Activated CD4-positive, alpha-beta T cell treated with anti-CD3 and anti-CD28 coated beads for 36 hours (primary cell): ENCODE data around the gene ANOS1. TPM values are rescaled to one million over a fixed set of nuclear protein-coding genes. Genes with fewer than 3 reads are reported as not detected.
A peak's percentile ranks its signal among the peaks of the same experiment; 100 is the strongest.

ENCODE experiments used
- ATAC-seq: fragments of 200-7000 bp; cut with Tn5 transposase; one replicate; pipeline ENCODE4 v1.10.0; 2021; ENCODE audit warnings: mild to moderate bottlenecking, moderate library complexity
- CTCF ChIA-PET: fragments of 350-600 bp; sonication (Branson Sonifier 250); formaldehyde crosslinking; loops from one replicate; lab custom pipeline; 2021; ENCODE audit warnings: antibody characterized with exemption; lab: Charles Lee
- POLR2A ChIA-PET: fragments of 350-600 bp; sonication (Branson Sonifier 250); formaldehyde crosslinking; loops from one replicate; lab custom pipeline; 2021; ENCODE audit warnings: antibody characterized with exemption, inconsistent platforms; lab: Charles Lee
- DNase-seq: peaks from one replicate; pipeline ENCODE4 v3.0.0-alpha.2; 2020
- H3K27ac Mint-ChIP-seq: one replicate; pipeline ENCODE4 v1.8.0; 2021; ENCODE audit warnings: mixed read lengths
- H3K27me3 Mint-ChIP-seq: one replicate; pipeline ENCODE4 v1.8.0; 2021; ENCODE audit warnings: mixed read lengths
- H3K36me3 Mint-ChIP-seq: one replicate; pipeline ENCODE4 v1.8.0; 2021; ENCODE audit warnings: low read depth, mixed read lengths
- H3K4me1 Mint-ChIP-seq: one replicate; pipeline ENCODE4 v1.8.0; 2021; ENCODE audit warnings: mixed read lengths
- H3K4me3 Mint-ChIP-seq: one replicate; pipeline ENCODE4 v1.8.0; 2021; ENCODE audit warnings: mild to moderate bottlenecking, moderate library complexity, mixed read lengths
- H3K9me3 Mint-ChIP-seq: one replicate; pipeline ENCODE4 v1.8.0; 2021; ENCODE audit warnings: low read depth, mixed read lengths
- intact Hi-C, 2 experiments: fragments of 100-400 bp; cut with DNase I in 1 of 2; cut with micrococcal nuclease in 1 of 2; formaldehyde crosslinking; loops; one replicate each; pipeline versions ENCODE4 v1.14.2 to v1.15.1; 2022 to 2024; cut with DNase I, micrococcal nuclease
- total RNA-seq, 2 experiments: library from RNA; stranded (reverse); gene quantifications; one replicate each; pipeline ENCODE4 v1.2.3, GENCODE V29; 2021

The ANOS1 gene
- total RNA-seq, 2 experiments from 2014 or later: not detected

DNA sequence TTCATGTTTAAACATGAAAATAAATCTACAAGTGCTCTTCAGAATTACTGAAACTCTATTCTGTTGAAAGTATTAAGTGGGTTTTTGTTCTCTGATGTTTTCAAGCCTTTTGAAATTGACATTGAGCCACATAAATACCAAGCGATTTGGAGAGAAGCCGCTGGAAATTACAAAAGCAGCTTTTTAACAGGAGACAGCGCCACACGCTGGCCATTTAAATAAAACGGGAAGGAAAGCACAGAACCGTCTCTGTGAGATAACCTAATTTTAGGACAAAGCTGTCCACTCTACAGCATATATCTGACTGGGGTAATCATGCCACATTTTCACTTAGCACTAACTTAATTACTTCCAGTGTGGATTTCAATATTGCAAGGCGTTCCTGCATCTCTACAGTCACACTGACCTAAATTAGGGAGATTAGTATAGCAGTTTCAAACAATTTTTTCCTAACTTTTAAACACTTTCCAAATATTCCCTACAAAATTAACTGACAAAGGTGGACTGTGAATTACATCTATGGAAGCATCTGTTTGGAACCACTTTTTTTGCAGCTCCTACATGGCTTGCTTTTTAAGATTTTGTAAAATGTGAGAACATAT, 6.8 kb upstream of the ANOS1 start:
- intact Hi-C loops: loop anchor here (1.0 to 2.0 kb wide), 2 partner anchors 742 kb away; no protein-coding TSS in a partner anchor
- Mint-ChIP-seq H3K9me3 (no peaks in the 10 kb centered on the region), H3K4me3 (no peak overlapping the region), H3K27ac (no peak overlapping the region), H3K4me1 (no peaks in the 10 kb centered on the region), H3K27me3 (peaks cover 3% of the 10 kb centered on the region), H3K36me3 (no peaks in the 10 kb centered on the region)
- DNase-seq: peak; percentile 46
- ChIA-PET POLR2A (no interaction called here), CTCF (interaction anchor here (0.6 to 1.9 kb wide), 11 partner anchors 11 to 814 kb away, joined by 3 to 7 read pairs (median 3); no protein-coding TSS in a partner anchor)
- no peak for ATAC-seq

DNA sequence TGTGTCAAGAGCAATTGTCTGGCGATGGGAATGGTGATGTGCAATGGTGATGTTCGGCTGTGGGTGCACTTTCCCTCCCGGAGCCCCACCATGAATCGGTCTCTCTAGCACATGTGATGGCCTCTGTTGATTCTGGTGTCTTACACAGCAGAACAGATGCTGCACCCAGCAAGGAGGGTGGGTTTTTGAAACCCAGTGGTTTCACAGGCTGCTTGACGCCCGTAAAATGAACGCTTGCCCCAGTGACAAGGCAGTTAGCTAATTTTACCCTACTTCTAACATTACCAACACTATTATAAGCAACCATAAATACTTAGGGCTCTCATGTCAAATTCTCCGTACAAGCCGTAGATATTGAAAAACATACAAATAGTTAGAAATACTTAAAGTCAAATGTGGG, 5.9 kb upstream of the ANOS1 start:
- intact Hi-C loops: loop anchor here (1.0 to 2.0 kb wide), 2 partner anchors 741 to 742 kb away; no protein-coding TSS in a partner anchor
- Mint-ChIP-seq H3K36me3 (no peaks in the 10 kb centered on the region), H3K4me3 (no peak overlapping the region), H3K27ac (no peak overlapping the region), H3K9me3 (no peaks in the 10 kb centered on the region), H3K27me3 (peaks cover 7% of the 10 kb centered on the region), H3K4me1 (no peaks in the 10 kb centered on the region)
- DNase-seq (no peak), ATAC-seq (no peak)
- CTCF ChIA-PET: interaction anchor here (0.9 to 1.4 kb wide), 6 partner anchors 12 to 813 kb away, joined by 3 to 6 read pairs (median 3); no protein-coding TSS in a partner anchor
- POLR2A ChIA-PET: no interaction called here

DNA sequence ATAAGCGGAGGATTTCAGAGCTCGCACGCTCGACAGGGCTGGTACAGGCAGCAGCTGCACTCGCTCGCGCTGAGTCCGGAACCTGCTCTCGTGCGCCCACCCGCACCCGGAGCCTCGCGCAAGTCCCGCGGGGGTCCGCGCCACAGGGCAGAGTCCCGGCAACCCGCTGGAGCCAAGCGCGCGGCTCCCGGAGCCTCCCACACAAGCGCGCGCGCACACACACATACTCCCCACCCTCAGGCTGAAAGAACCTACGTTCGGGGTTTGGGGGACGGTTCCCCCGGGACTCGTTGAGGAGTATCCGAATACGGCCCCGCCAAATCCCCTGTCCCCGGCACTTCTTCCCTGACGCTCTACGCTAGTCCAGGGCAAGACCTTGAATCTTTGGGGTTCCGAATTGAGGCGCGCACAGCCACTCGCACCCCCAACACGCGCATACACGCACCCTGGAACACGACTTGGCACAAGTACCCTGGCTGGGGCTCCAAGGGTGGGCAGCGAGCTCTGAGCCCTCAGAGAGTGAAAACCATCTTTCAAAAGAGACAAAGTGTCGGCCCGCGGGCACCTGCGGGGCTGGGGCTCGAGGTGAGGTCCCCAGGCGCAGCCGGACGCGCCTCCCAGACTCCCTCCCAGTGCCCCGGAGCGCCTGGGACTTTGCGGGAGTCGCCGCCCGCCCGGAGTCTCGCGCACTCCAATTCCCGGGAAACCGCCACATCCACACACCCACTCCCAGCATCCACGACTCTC, 952 bp downstream of the ANOS1 start:
- intact Hi-C loops: no loop called here
- Mint-ChIP-seq H3K9me3 (no peaks in the 10 kb centered on the region), H3K4me3 (no peak overlapping the region), H3K36me3 (no peaks in the 10 kb centered on the region), H3K27ac (no peak overlapping the region), H3K27me3 (peaks cover 24% of the 10 kb centered on the region), H3K4me1 (no peaks in the 10 kb centered on the region)
- ChIA-PET CTCF (no interaction called here), POLR2A (no interaction called here)
- DNase-seq (no peak), ATAC-seq (no peak)

DNA sequence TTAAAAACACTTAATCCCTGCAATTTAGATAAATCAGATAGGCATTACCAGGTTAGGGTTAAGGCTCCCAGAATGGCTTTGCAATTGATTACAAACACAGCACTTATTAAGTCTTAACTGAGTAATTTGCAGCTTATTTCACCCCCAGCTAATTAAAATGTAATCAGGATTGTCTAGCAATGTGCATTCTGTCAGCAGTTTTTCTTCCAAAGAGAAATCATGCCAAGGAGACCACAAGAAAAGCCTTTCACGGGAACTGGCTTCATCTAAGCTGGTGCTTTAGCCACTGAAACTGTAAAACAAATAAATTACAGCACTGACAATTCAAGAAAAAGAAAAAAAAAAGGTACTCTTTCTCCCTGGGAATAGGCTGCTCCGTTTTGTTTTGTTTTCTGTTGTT, 2.1 kb downstream of the ANOS1 start:
- ChIA-PET POLR2A (no interaction called here), CTCF (interaction anchor here (0.6 kb wide), 1 partner anchor 286 kb away, joined by 4 read pairs; no protein-coding TSS in a partner anchor)
- no peaks in the 10 kb centered on the region for H3K36me3 Mint-ChIP-seq
- H3K4me3 Mint-ChIP-seq: no peak overlapping the region
- no peak for ATAC-seq
- no peak for DNase-seq
- no peaks in the 10 kb centered on the region for H3K4me1 Mint-ChIP-seq
- no peaks in the 10 kb centered on the region for H3K9me3 Mint-ChIP-seq
- H3K27ac Mint-ChIP-seq: no peak overlapping the region
- intact Hi-C loops: no loop called here
- peaks cover 24% of the 10 kb centered on the region for H3K27me3 Mint-ChIP-seq

DNA sequence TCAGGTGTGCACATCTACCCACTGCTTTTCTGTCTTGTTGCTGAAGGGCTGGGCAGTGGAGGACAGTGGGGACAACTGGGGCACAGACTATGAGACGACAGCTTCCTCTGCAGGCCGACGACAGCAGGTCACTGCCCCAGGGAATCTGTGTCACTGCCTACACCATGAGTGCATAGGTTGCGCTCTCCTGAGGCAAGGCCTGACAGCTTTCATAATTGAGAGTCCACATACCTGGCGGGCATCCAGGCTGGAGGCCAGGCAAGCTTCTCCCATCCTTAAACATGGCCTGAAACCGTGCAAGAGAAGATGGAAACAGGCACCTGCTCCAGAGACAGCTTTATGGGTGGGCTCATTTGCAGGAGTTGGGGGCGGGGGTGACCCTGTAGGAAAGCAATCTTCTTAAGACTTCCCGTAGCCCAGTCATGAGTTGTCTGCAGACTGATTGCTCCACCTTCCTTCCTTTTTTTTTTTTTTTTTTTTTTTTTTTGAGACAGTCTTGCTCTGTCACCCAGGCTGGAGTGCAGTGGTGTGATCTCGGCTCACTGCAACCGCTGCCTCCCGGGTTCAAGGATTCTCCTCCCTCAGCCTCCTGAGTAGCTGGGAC, 2.9 kb downstream of the ANOS1 start:
- no peaks in the 10 kb centered on the region for H3K36me3 Mint-ChIP-seq
- CTCF ChIA-PET: no interaction called here

DNA sequence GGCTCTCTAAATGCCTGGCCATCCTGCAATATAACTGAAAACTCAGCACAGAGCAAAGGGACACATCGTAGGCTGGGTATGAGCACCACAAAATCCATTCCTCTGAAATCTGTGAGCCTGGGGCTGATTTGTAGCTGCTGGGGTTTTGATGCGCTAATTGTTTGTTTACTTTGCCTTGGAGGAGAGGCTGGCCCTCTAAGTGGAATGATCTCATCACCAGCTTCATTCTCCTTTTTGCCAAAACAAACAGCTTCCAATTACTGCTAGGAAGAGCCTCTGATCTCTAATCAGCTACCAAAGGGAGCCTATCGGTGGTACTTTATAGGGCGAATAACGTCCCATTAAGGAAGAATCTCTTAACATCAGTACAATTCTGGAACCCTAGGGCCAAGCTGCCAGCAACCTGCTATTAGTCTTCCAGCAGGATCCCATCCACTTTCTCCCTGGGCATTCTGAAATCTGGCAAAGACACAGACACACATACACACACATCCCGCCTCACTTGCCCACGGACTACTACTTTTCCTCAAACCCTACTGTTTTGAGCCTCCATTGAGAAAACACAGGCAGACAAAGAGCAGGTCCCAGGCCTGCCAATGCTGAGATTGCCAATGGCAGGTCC, 5.8 kb downstream of the ANOS1 start:
- Mint-ChIP-seq H3K27ac (no peak overlapping the region), H3K27me3 (peaks cover 29% of the 10 kb centered on the region), H3K4me1 (no peaks in the 10 kb centered on the region), H3K4me3 (no peak overlapping the region), H3K36me3 (no peaks in the 10 kb centered on the region), H3K9me3 (no peaks in the 10 kb centered on the region)
- no peak for ATAC-seq
- DNase-seq: no peak
- CTCF ChIA-PET: no interaction called here
- intact Hi-C loops: no loop called here
- POLR2A ChIA-PET: no interaction called here

More for the DNA sequence above, 2.9 kb downstream of the ANOS1 start:
- H3K27ac Mint-ChIP-seq: no peak overlapping the region
- intact Hi-C loops: no loop called here
- POLR2A ChIA-PET: no interaction called here
- peaks cover 26% of the 10 kb centered on the region for H3K27me3 Mint-ChIP-seq
- no peak overlapping the region for H3K4me3 Mint-ChIP-seq
- ATAC-seq (no peak), DNase-seq (no peak)
- no peaks in the 10 kb centered on the region for H3K9me3 Mint-ChIP-seq
- no peaks in the 10 kb centered on the region for H3K4me1 Mint-ChIP-seq

DNA sequence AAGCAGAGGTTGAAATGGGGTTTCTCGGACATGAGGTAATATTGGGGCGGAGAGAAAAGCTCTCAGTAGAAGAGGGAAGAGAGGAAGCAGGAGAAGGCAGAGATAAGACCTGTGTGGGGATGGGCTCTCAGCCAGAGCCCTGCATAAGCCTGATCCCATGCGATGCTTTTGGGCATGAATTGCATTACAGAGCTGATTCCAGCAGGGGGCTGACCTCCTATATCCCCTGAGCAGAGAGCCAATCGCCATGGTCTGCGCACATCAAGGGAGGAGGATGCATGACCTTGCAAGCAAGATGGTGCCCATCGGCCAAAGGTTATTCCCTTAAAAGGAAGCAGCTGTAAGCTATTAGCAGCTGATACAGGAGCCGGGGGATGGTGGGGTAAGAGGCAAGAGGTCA, 7.6 kb downstream of the ANOS1 start:
- ChIA-PET CTCF (interaction anchor here (0.8 kb wide), 1 partner anchor 11 kb away, joined by 3 read pairs; no protein-coding TSS in a partner anchor), POLR2A (no interaction called here)
- H3K27ac Mint-ChIP-seq: no peak overlapping the region
- H3K9me3 Mint-ChIP-seq: no peaks in the 10 kb centered on the region
- H3K4me1 Mint-ChIP-seq: no peaks in the 10 kb centered on the region
- H3K36me3 Mint-ChIP-seq: no peaks in the 10 kb centered on the region
- no peak for ATAC-seq
- DNase-seq: peak; percentile 5
- peaks cover 20% of the 10 kb centered on the region for H3K27me3 Mint-ChIP-seq
- no peak overlapping the region for H3K4me3 Mint-ChIP-seq
- intact Hi-C loops: no loop called here

DNA sequence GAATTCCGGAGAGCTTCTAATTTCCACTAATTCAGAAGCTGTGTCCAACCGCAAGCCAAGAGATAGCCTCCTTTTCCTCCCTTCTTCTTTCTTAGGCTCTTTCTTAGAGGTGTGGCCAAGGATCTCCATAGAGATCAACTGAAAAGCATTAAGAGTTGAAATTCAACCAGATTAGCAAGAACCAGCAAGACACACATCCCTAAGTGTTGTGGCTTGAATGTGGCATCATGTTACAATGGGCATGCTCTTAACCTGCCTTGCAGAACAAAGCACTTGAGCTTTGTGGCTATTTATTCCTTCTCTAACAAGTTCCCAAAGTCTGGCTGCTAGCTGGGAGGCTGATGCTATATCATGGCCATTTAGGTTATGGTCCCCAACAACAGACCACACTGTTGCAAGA, 10.4 kb downstream of the ANOS1 start:
- Mint-ChIP-seq H3K27ac (no peak overlapping the region), H3K4me3 (no peak overlapping the region), H3K36me3 (no peaks in the 10 kb centered on the region), H3K27me3 (peaks cover 12% of the 10 kb centered on the region), H3K9me3 (no peaks in the 10 kb centered on the region), H3K4me1 (no peaks in the 10 kb centered on the region)
- intact Hi-C loops: no loop called here
- no peak for DNase-seq
- ChIA-PET CTCF (interaction anchor here (0.8 kb wide), 1 partner anchor 17 kb away, joined by 3 read pairs; no protein-coding TSS in a partner anchor), POLR2A (no interaction called here)
- ATAC-seq: no peak

DNA sequence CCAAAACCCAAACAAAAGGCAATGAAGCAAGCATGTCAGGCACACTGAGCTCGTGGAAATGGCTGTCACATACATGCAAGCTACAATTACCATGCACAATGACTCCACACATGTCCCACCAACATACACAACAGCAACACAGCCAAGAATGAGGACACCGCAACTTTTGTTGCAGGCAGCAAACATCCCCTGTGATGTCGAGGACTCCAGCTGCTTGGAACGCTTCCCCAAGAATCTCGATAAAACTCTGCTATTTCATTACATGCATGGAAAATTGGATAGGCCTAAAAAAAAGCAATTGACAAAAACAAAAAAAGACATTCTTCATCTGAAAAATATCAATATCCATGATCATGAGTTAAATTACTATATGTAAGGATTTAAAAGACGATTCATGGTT, 11.8 kb downstream of the ANOS1 start:
- CTCF ChIA-PET: no interaction called here
- ATAC-seq (no peak), DNase-seq (no peak)
- no peaks in the 10 kb centered on the region for H3K9me3 Mint-ChIP-seq
- intact Hi-C loops: no loop called here
- H3K4me1 Mint-ChIP-seq: no peaks in the 10 kb centered on the region
- no peak overlapping the region for H3K4me3 Mint-ChIP-seq
- no peak overlapping the region for H3K27ac Mint-ChIP-seq
- H3K36me3 Mint-ChIP-seq: no peaks in the 10 kb centered on the region
- peaks cover 12% of the 10 kb centered on the region for H3K27me3 Mint-ChIP-seq
- POLR2A ChIA-PET: no interaction called here

DNA sequence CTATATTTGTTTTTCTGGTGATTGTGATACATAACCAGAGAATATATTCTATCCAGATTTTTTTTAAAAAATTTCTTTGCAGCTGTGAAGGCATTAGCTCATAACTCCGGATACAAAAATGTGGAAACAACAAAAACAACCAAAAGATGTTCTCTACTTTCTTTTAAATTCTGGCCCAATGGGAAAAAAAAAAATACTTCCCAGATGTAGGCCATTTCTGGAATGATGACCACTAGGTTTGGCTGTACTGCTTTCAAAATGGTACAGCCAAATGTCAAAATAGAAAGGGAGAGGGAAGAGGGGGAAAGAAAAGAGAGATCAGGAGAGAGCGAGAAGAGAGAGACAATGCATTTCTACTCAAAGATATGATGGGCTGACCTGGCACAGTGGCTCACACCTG, 14.6 kb downstream of the ANOS1 start:
- CTCF ChIA-PET: no interaction called here

DNA sequence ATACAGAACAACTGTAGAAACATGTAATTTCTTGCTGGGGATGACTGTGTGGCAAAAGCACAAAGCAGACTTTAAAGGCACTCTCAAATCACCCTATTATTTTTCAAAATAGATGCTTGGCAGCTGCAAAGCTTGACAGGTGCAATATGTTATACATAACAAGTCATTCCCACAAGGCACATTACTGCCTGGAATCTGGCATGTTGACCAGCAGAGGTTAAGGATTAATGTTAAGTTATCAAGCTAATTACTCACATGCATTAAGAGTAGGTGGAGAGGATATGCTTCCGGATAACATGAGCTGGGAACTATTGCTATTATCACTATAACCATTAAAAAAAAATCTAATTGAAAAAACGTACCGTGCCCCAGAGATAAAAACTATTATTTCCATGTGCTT, 17.8 kb downstream of the ANOS1 start:
- Mint-ChIP-seq H3K27me3 (no peaks in the 10 kb centered on the region), H3K9me3 (no peaks in the 10 kb centered on the region), H3K27ac (no peak overlapping the region), H3K4me3 (no peak overlapping the region), H3K4me1 (no peaks in the 10 kb centered on the region), H3K36me3 (no peaks in the 10 kb centered on the region)
- no peak for DNase-seq
- ChIA-PET POLR2A (interaction anchor here (0.6 kb wide), 1 partner anchor 755 kb away, joined by 3 read pairs; no protein-coding TSS in a partner anchor), CTCF (interaction anchor here (0.6 kb wide), 1 partner anchor 20 kb away, joined by 3 read pairs; no protein-coding TSS in a partner anchor)
- ATAC-seq: no peak
- intact Hi-C loops: no loop called here

More for the DNA sequence above, 14.6 kb downstream of the ANOS1 start:
- no peaks in the 10 kb centered on the region for H3K4me1 Mint-ChIP-seq
- ATAC-seq (no peak), DNase-seq (no peak)
- H3K36me3 Mint-ChIP-seq: no peaks in the 10 kb centered on the region
- intact Hi-C loops: no loop called here
- no peaks in the 10 kb centered on the region for H3K9me3 Mint-ChIP-seq
- H3K4me3 Mint-ChIP-seq: no peak overlapping the region
- H3K27me3 Mint-ChIP-seq: peaks cover under 1% of the 10 kb centered on the region
- POLR2A ChIA-PET: no interaction called here
- H3K27ac Mint-ChIP-seq: no peak overlapping the region
